ENCODE measurements around the gene SPATS2.

- TF ChIP-seq CTCF (IDR thresholded peaks at IDR 0.05 in 4 of 5, conservative IDR thresholded peaks at IDR 0.05 in 1 of 5) (peak in 1 of 5 experiments; percentile 45), POLR2A (IDR thresholded peaks at IDR 0.05) (no peak)
Measured at GRCh38 chr12:49357103-49357678, 10.1 kb upstream of the SPATS2 start.
